Neutrophil (primary cell): Measurements from ENCODE around the gene SOHLH1.

Experiments
- H3K27ac ChIP-seq: fragments of 200-600 bp; sonication (generic); 2 replicates; pipeline ENCODE4 v1.5.1; 2016; ENCODE audit warnings: mild to moderate bottlenecking, moderate library complexity
- H3K27me3 ChIP-seq: fragments of 200-600 bp; sonication (generic); 2 replicates; pipeline ENCODE4 v1.6.0; 2016; ENCODE audit warnings: mild to moderate bottlenecking
- H3K36me3 ChIP-seq: fragments of 200-600 bp; sonication (generic); 2 replicates; pipeline ENCODE4 v1.5.1; 2017
- H3K4me1 ChIP-seq, 2 experiments: fragments of 200-600 bp in 1 of 2; sonication (generic) in 1 of 2; 1 replicate in 1 of 2; 2 replicates in 1 of 2; pipeline versions ENCODE4 v1.5.1 to v1.6.1; 2013 to 2016; ENCODE audit warnings: low read depth in 1 of 2, low read length in 1 of 2, mild to moderate bottlenecking in 1 of 2, moderate library complexity in 1 of 2; ENCODE audit not compliant: control insufficient read depth in 1 of 2, insufficient read depth in 1 of 2
- H3K4me3 ChIP-seq, 2 experiments: fragments of 200-600 bp in 1 of 2; sonication (generic) in 1 of 2; 1 replicate in 1 of 2; 2 replicates in 1 of 2; pipeline ENCODE4 v1.5.1; 2013 to 2016; ENCODE audit warnings: low read depth in 1 of 2, low read length in 1 of 2, mild to moderate bottlenecking in 1 of 2, moderate library complexity in 1 of 2
- H3K9me3 ChIP-seq: fragments of 200-600 bp; sonication (generic); 2 replicates; pipeline ENCODE4 v1.5.1; 2016
- CTCF ChIP-seq: fragments of 200-600 bp; sonication (generic); IDR thresholded peaks from 2 replicates; pipeline ENCODE4 v1.5.1; 2016; ENCODE audit warnings: antibody characterized with exemption

The SOHLH1 gene

GRCh38 chr9:135718616-135719015 is 19.3 kb upstream of the SOHLH1 start:
- Histone ChIP-seq H3K27me3 (peaks cover 50% of the 10 kb centered on the region), H3K4me3 (no peak overlapping the region), H3K4me1 (no peaks in the 10 kb centered on the region), H3K9me3 (no peaks in the 10 kb centered on the region), H3K36me3 (no peaks in the 10 kb centered on the region), H3K27ac (no peak overlapping the region)
- no peak for TF ChIP-seq CTCF

GRCh38 chr9:135717410-135717809 is 18.1 kb upstream of the SOHLH1 start:
- Histone ChIP-seq H3K27ac (no peak overlapping the region), H3K27me3 (peaks cover 62% of the 10 kb centered on the region), H3K4me3 (no peak overlapping the region), H3K4me1 (no peaks in the 10 kb centered on the region), H3K9me3 (no peaks in the 10 kb centered on the region), H3K36me3 (no peaks in the 10 kb centered on the region)
- TF ChIP-seq CTCF, result no peak

GRCh38 chr9:135716045-135716444 is 16.8 kb upstream of the SOHLH1 start:
- TF ChIP-seq CTCF, result no peak
- H3K27me3 ChIP-seq, result peaks cover 70% of the 10 kb centered on the region

GRCh38 chr9:135715056-135715595 is 15.8 kb upstream of the SOHLH1 start:
- H3K4me3 ChIP-seq, result no peak overlapping the region
- H3K36me3 ChIP-seq, result no peaks in the 10 kb centered on the region
- H3K9me3 ChIP-seq, result no peaks in the 10 kb centered on the region
- TF ChIP-seq CTCF, result no peak
- H3K27ac ChIP-seq, result no peak overlapping the region
- H3K4me1 ChIP-seq, result no peaks in the 10 kb centered on the region
- peaks cover 70% of the 10 kb centered on the region for H3K27me3 ChIP-seq

More at GRCh38 chr9:135716045-135716444, 16.8 kb upstream of the SOHLH1 start:
- Histone ChIP-seq H3K4me3 (no peak overlapping the region), H3K4me1 (no peaks in the 10 kb centered on the region), H3K9me3 (no peaks in the 10 kb centered on the region), H3K36me3 (no peaks in the 10 kb centered on the region), H3K27ac (no peak overlapping the region)

GRCh38 chr9:135714242-135715055 is 15.2 kb upstream of the SOHLH1 start:
- no peak for TF ChIP-seq CTCF
- Histone ChIP-seq H3K27ac (no peak overlapping the region), H3K9me3 (no peaks in the 10 kb centered on the region), H3K27me3 (peaks cover 70% of the 10 kb centered on the region), H3K36me3 (no peaks in the 10 kb centered on the region), H3K4me3 (no peak overlapping the region), H3K4me1 (no peaks in the 10 kb centered on the region)
